WTC11 (cell line): ENCODE data around the gene TRRAP.

Experiments
- CTCF ChIP-seq: fragments of 200-600 bp; IDR thresholded peaks from 2 replicates; pipeline ENCODE4 v1.8.0; 2022; ENCODE audit warnings: antibody characterized with exemption
- ELF4 ChIP-seq: sonication (generic); formaldehyde crosslinking; IDR thresholded peaks from 2 replicates; pipeline ENCODE4 v1.8.1; 2022; ENCODE audit warnings: low read depth, mild to moderate bottlenecking, moderate library complexity, missing genetic modification reagents
- MAX ChIP-seq: sonication (generic); formaldehyde crosslinking; IDR thresholded peaks from 2 replicates; pipeline ENCODE4 v1.8.0; 2022; ENCODE audit warnings: mild to moderate bottlenecking, missing genetic modification reagents
- RELA ChIP-seq: sonication (generic); formaldehyde crosslinking; IDR thresholded peaks from 2 replicates; pipeline ENCODE4 v1.8.1; 2022; ENCODE audit warnings: missing genetic modification reagents, mild to moderate bottlenecking, borderline replicate concordance
- ZNF138 ChIP-seq: sonication (generic); formaldehyde crosslinking; conservative IDR thresholded peaks from 2 replicates; pipeline ENCODE4 v1.8.1; 2022; ENCODE audit warnings: mild to moderate bottlenecking, moderate library complexity, missing genetic modification reagents
- ZNF232 ChIP-seq: sonication (generic); formaldehyde crosslinking; IDR thresholded peaks from 2 replicates; pipeline ENCODE4 v1.8.0; 2022; ENCODE audit warnings: mild to moderate bottlenecking, missing genetic modification reagents
- ZNF423 ChIP-seq: fragments of 250-450 bp; sonication (Bioruptor Pico); IDR thresholded peaks from 2 replicates; pipeline ENCODE4 v2.1.2; 2022; ENCODE audit warnings: mild to moderate bottlenecking, moderate library complexity

- TF ChIP-seq CTCF (no peak), RELA (CRISPR knock-in tag) (no peak), ZNF232 (CRISPR knock-in tag) (no peak), MAX (CRISPR knock-in tag) (no peak), ZNF423 (CRISPR knock-in tag) (no peak), ELF4 (CRISPR knock-in tag) (no peak), ZNF138 (CRISPR knock-in tag) (no peak)
Observed at GRCh38 chr7:98872328-98872924, 5.9 kb upstream of the TRRAP start.
